Right lobe of liver (tissue), 6 donors: ENCODE results near the gene NOS3. TPM values are rescaled to one million over a fixed set of nuclear protein-coding genes. Genes with fewer than 3 reads are reported as not detected.

Source experiments
- ATAC-seq, 4 donors: fragments of 200-7000 bp; cut with Tn5 transposase; one replicate each; pipeline ENCODE4 v1.9.1; 2020; ENCODE audit warnings: mild to moderate bottlenecking in 4 of 4, moderate library complexity in 4 of 4
- DNase-seq, 3 donors: peaks; one replicate each; pipeline ENCODE4 v3.0.0-alpha.2; 2020
- H3K27ac ChIP-seq, 3 donors: fragments of 200-600 bp; one replicate each; pipeline ENCODE4 v1.8.0; 2022
- H3K27me3 ChIP-seq, 2 donors: fragments of 200-600 bp; one replicate each; pipeline ENCODE4 v1.8.0; 2022
- H3K36me3 ChIP-seq, 4 donors: fragments of 200-600 bp; sonication (generic) in 1 of 4; one replicate each; pipeline versions ENCODE4 v1.5.1 to v1.8.0; 2017 to 2022; ENCODE audit warnings: control low read depth in 1 of 4
- H3K4me1 ChIP-seq, 4 donors: fragments of 200-600 bp; sonication (generic) in 1 of 4; one replicate each; pipeline versions ENCODE4 v1.5.1 to v1.8.0; 2017 to 2022; ENCODE audit warnings: control low read depth in 1 of 4
- H3K4me3 ChIP-seq, 3 donors: fragments of 200-600 bp; one replicate each; pipeline ENCODE4 v1.8.0; 2022
- H3K9me3 ChIP-seq, 4 donors: fragments of 200-600 bp; sonication (generic) in 1 of 4; one replicate each; pipeline versions ENCODE4 v1.5.1 to v1.8.0; 2017 to 2022; ENCODE audit warnings: control low read depth in 1 of 4
- POLR2A ChIP-seq: fragments of 450-650 bp; IDR thresholded peaks from one replicate; pipeline ENCODE4 v1.6.1; 2017; ENCODE audit warnings: antibody characterized with exemption, mild to moderate bottlenecking
- WGBS: methylation state at CpG from one replicate; pipeline ENCODE4 v1.1.6; 2018; ENCODE audit warnings: low coverage, low lambda C conversion rate; ENCODE audit not compliant: insufficient coverage; ENCODE audit errors: missing lambda C conversion rate; 5-methylcytosine and 5-hydroxymethylcytosine counted together
- intact Hi-C, 2 donors: fragments of 100-400 bp; cut with DNase I; formaldehyde crosslinking; loops; one replicate each; pipeline versions ENCODE4 v1.11.2 to v1.14.1; 2022
- total RNA-seq, 6 experiments: library from RNA; depleted of rRNA in 2 of 6; stranded (reverse); fragments of >200 nt in 2 of 6; fragmentation: NEBNext Ultra II Directional in 3 of 6; extraction: Animal tissue kit (Norgen Biotek cat#: 25700) in 3 of 6; gene quantifications; one replicate each; pipeline versions ENCODE4 v1.1.0 to v1.2.4, GENCODE V29; 2016 to 2023
- TF ChIP-seq, protein P1 (sequence below), 4 donors: fragments of 200-600 bp in 3 of 4; fragments of 450-650 bp in 1 of 4; IDR thresholded peaks; one replicate each; pipeline versions ENCODE4 v1.5.1 to v1.8.0; 2016 to 2022; ENCODE audit warnings: antibody characterized with exemption in 4 of 4, mild to moderate bottlenecking in 2 of 4
- donor health status: DM: no; HTN: yes; CAD: no.
- donor health status: DM: no; HTN: no; CAD: no.
- donor health status: DM: no; HTN: no; CAD: no.
- donor health status: DM: no; HTN: yes; CAD: no.
- donor health status: DM: no; HTN: yes; CAD: no.

The NOS3 gene
- total RNA-seq, 6 experiments from 2014 or later, result 2.4 to 9.2 (median 5.0) TPM

DNA sequence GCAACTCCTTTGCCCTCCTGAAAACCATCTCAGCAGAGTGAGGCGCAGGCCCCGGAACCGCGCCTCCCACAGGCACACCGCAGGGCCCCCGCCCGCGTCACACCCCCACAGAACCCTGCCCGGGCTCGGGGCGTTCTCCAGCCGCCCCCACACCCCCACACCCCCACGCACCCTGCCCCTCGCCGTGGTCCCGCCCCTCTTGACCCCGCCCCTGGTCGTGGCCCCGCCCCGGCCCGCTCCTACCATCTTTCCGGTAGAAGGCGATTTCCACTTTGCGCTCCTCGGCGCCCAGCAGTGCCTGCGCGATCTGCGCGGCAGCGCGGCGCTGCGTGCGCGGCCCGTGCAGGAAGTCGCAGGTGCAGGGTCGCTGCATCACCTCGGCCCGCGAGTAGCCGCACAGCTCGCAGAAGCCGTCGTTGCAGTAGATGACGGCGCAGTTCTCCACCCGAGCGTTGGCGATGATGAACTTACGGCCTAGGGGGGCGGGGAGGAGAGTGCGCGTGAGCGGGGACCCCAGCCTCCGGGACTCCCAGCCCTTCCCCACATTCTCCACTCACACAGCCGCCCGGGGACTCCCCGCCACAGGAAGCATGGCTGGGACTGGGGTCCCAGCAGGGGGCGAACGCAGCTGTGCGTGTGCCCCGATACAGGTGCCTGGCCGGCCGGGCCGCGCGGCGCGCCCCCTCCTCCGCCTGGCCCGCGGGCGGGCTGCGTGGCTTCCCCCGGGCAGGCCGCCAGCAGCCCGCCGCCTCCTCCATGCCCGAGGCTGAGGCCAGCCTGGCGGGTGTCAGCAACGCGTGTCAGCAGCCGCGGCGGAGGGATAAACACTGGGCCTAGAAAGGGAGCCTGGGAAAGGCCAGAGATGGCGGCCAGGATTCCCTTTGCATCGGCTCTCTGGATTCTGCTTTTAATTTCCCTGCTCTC lies 16.1 kb upstream of the NOS3 start:
- TF ChIP-seq, protein P1, sequence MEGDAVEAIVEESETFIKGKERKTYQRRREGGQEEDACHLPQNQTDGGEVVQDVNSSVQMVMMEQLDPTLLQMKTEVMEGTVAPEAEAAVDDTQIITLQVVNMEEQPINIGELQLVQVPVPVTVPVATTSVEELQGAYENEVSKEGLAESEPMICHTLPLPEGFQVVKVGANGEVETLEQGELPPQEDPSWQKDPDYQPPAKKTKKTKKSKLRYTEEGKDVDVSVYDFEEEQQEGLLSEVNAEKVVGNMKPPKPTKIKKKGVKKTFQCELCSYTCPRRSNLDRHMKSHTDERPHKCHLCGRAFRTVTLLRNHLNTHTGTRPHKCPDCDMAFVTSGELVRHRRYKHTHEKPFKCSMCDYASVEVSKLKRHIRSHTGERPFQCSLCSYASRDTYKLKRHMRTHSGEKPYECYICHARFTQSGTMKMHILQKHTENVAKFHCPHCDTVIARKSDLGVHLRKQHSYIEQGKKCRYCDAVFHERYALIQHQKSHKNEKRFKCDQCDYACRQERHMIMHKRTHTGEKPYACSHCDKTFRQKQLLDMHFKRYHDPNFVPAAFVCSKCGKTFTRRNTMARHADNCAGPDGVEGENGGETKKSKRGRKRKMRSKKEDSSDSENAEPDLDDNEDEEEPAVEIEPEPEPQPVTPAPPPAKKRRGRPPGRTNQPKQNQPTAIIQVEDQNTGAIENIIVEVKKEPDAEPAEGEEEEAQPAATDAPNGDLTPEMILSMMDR (IDR thresholded peaks at IDR 0.05), result peak in 1 of 4 donors; percentile 32
- no peak for TF ChIP-seq POLR2A

DNA sequence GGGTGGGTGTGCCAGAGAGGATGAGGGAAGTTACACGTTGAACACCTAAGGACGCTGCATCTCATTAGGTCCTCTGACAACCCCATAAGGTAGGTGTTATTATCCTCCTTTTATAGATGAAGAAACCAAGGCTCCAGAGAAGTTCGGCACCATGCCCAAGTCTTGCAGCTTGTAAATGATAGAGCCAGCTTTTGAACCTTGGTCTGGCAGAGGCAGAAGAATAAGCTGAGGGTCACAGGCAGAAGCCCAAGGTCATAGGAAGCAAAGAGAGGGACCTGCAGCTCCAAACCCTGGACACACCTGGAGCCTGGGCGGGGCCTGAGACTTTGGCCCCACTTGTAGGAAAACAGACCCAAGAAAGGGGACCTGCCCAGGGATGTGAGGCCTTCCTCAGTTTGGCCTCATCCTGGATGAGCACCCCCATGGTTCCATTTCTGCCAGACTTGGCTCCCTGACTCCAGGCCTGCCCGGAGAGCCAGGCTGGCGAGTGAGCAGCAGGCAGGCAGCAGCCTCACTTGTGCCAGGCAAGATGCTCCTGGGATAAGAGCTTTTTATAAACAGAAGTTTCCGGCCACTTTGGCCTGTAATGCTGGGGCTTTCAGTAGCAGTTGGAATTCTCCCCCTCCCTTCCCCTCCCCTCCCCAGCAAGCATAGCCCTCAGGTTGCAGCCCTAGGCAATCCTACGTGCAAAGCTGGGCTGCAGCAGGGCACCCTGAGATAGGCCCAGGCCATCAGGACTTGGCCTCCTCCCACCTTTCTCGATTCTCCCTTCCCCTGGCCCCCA lies 15.1 kb upstream of the NOS3 start:
- Histone ChIP-seq H3K4me1 (peaks cover 0 to 10% (median 0%) of the 10 kb centered on the region in 4 donors), H3K27me3 (peaks cover 0 to 8% of the 10 kb centered on the region in 2 donors), H3K9me3 (no peaks in the 10 kb centered on the region), H3K27ac (no peak overlapping the region), H3K4me3 (no peak overlapping the region), H3K36me3 (no peaks in the 10 kb centered on the region)
- 70% methylated on average over 4 of the region's 9 CpGs for WGBS
- TF ChIP-seq, protein P1 (IDR thresholded peaks at IDR 0.05), result no peak
- no peak for TF ChIP-seq POLR2A
- DNase-seq (no peak), ATAC-seq (no peak)
- intact Hi-C loops, result no loop called here

More for the DNA sequence above, 16.1 kb upstream of the NOS3 start:
- Histone ChIP-seq H3K4me3 (peak overlapping the region in 2 of 3 donors; percentile 11 to 38), H3K9me3 (no peaks in the 10 kb centered on the region), H3K27me3 (peaks cover 0 to 8% of the 10 kb centered on the region in 2 donors), H3K27ac (no peak overlapping the region), H3K36me3 (no peaks in the 10 kb centered on the region), H3K4me1 (peaks cover 0 to 10% (median 0%) of the 10 kb centered on the region in 4 donors)
- no peak for DNase-seq
- intact Hi-C loops, result no loop called here
- WGBS, result 2% methylated on average over 29 of the region's 89 CpGs
- peak; percentile 11 to 42 (median 29) for ATAC-seq

DNA sequence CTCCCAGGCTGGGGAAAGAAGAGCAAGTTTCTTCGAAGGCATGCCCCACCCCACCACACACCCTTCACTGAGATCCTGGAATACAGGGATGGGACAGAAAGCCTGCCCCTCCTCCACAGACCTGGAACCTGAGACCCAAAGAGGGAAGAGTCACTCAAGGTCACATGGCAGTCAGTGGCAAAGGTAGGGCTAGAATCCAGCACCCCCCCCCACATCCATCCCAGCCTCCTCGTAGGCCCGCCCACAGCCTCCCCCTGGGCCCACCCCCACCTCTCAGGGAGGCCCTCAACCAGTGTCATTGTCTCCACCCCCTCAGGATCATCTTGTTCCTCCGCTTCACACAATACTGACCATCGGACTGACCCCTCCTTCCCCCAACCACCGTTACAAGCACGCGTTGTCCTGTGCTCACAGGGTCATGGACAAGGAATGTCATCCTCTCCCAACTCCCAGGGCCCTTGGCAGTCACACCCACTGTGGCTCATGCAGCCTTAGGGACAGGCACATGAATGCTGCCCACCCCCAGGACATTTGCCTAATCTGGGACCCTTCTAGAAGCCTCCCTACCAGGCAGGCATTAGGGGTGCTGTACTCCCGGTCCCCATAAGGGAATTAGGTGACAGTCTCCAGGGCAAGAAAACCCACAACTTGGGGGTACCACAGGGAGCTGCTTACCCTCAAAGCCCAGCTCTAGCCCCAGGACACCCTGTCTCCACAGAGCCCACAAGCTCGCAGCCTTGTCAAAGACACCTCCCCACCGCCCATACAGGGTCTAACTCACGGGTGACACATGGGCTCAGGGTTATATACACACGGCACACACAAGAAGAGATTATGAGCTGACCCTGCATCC lies 14.1 kb upstream of the NOS3 start:
- no peaks in the 10 kb centered on the region for H3K36me3 ChIP-seq
- no peak overlapping the region for H3K27ac ChIP-seq
- whole genome bisulfite sequencing, result 34% methylated on average over 9 of the region's 13 CpGs
- DNase-seq, result no peak
- intact Hi-C loops, result no loop called here
- H3K9me3 ChIP-seq, result no peaks in the 10 kb centered on the region
- TF ChIP-seq, protein P1 (IDR thresholded peaks at IDR 0.05), result no peak
- no peak for TF ChIP-seq POLR2A
- H3K27me3 ChIP-seq, result peaks cover 0 to 8% of the 10 kb centered on the region in 2 donors
- H3K4me1 ChIP-seq, result peaks cover 0 to 10% (median 0%) of the 10 kb centered on the region in 4 donors
- no peak overlapping the region for H3K4me3 ChIP-seq
- no peak for ATAC-seq
